Left lobe of liver (tissue), 2 donors: Measurements from ENCODE around the gene CACNB4. TPM values are rescaled to one million over a fixed set of nuclear protein-coding genes. Genes with fewer than 3 reads are reported as not detected.
A peak's percentile ranks its signal among the peaks of the same experiment; 100 is the strongest.

Experiments
- ATAC-seq: fragments of 200-7000 bp; cut with Tn5 transposase; one replicate; pipeline ENCODE4 v1.9.1; 2020; ENCODE audit warnings: mild to moderate bottlenecking, moderate library complexity
- DNase-seq: peaks from one replicate; pipeline ENCODE4 v3.0.0-alpha.2; 2020; ENCODE audit warnings: low spot score
- total RNA-seq: library from RNA; stranded (reverse); gene quantifications from one replicate; pipeline ENCODE4 v1.2.1, GENCODE V29; 2021
- donor health status: DM: no; HTN: no; CAD: no; lungs with moderate emphysema.
- donor health status: DM: no; HTN: yes; CAD: no.

The CACNB4 gene
- total RNA-seq, 1 donor from 2014 or later = 0.20 TPM

DNA sequence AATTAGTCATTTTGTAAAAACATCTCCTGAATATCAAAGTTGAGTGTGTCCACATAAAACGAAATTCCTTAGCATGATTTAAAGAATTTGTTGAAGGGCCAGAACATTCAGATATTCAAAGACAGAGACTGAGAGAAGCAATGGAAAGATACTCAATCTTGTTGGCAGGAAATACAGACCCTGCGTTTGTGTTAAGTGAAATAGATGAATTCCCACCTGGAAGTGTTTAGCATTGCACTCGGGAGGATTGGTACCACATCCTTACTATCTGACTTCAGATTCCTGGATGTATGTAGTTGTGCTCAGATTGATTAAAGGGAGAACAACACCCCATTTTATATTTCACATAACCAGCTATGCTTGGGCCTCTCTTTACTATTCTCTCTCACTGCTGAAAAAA, 260.9 kb downstream of the CACNB4 start:
- no peak for DNase-seq
- ATAC-seq = no peak

DNA sequence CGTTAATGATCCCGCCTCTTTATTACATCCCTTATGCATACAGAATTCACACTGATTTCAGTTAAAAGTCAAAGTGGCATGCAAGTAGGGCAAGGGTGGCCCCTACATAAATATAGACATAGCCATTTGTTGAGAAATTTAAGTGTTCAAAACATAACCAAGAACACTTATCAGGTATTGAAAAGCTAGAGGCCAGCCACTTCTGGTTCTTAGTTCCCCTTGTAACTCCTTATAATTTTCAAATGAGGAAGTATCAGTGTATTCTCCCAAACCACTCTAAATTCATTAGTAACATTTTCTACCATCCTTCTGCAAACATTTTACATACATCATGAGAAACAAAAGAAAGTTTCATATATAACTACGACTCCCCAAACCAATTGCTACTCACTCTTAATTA, 264.9 kb downstream of the CACNB4 start:
- DNase-seq (no peak), ATAC-seq (no peak)

DNA sequence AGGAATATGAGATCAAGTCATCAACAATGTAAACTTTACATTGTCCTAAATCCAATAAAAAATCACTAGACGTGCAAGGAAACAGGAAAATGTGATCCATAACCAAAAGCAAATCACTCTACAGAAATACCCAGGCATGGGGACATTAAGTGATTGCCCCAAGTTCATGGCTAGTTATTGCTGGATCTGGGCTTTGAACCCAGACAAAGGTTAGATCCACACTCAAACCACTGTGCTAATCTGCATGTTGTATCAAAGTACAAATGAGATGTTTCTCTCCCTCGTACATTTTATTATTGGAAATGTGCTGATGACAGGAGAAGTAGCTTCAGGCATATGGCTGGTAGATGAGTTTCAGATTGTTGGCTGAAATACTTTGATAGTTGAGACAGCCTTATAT, 267.9 kb downstream of the CACNB4 start:
- no peak for ATAC-seq
- no peak for DNase-seq

DNA sequence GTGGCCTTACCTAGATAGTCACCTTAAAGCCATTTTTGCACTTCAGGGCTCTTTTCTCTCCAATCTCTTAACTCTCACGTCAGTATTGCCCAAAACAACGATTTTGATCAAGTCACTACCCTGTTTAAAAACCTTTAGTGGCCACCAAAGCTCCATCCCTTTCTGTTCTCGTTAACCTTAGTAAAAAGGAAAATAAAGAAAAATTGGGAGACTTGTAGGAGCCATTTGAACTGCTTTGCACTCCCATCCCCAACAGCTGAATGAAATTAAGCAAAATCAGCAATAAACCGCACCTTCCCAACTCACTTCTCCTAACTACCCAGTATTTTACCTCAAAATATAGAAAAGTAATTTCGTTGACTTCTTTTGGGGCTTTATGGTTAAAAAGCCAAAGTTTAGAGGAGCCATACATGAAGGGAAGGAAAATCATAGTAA, 269.9 kb downstream of the CACNB4 start:
- ATAC-seq = no peak
- DNase-seq = no peak

DNA sequence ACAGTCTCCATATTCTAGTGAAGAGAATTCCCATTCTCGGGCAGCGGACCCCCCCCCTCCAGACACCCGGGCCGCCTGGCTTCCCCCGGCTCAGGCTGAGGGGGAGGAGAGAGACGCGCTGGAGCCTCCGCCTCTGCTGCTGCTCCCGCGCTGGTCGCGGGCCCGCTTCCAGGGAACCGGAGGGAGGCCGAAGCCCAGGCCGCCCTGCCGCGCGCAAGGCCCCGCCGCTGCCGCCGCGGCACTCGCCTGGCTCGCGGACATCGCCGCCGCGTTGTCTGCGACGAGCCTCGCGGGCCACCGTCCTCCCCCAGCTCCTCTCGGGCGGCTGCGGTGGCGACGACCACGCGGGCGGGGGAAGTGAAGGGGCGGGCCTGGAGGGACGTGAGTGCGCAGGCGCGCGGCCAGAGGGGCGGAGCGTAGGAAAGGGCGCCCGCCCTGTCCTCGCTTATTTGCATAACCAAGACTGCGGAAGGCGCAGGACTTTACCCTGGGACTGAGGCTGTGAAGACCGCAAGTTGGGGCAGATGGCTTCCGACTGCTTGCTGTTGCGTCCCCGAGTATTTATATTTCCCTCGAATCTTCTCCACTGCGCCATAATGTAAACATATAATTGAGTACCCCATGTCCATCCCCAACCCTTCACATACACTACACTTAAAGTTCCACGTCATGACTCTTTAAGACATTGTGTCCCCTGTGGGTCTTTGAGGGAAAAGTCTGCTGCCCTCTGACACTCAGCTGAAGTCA, 270.5 kb downstream of the CACNB4 start, which contains the start of gene ARL5A:
ARL5A (minus strand) TSS at position 279 of the 747 bp plus-strand sequence; CDS start at position 34, 245 bp downstream.
- ATAC-seq = peak; percentile 97
- DNase-seq = peak; percentile 96

DNA sequence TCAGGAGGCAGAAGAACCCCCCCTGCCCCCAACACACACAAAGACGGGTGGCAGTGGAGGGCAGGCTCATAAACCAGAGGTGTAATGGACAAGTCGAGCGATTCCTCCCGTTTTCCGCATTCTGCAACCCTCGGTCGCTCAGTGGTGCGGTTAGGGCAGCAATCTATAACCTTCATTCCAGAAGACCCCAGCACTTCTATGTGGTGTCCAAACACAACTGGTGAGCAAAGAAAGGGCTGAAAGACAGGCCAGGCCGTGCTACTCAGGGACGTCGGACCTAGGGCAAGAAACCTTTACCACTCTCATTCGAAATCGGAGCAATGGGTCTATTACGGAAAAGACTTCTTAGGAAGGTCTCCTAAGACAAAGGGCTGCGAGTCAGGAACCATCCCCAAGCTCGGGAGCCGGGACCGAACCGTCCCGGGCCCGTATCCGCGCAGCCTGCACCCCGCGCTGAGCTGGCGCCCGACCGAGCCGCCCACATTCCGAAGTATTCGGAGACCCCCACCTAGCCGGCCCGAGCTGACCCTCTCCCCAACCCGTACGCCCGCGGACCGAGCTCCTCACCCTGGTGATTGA, 271.2 kb downstream of the CACNB4 start:
- peak; percentile 27 for ATAC-seq
- peak; percentile 54 for DNase-seq

DNA sequence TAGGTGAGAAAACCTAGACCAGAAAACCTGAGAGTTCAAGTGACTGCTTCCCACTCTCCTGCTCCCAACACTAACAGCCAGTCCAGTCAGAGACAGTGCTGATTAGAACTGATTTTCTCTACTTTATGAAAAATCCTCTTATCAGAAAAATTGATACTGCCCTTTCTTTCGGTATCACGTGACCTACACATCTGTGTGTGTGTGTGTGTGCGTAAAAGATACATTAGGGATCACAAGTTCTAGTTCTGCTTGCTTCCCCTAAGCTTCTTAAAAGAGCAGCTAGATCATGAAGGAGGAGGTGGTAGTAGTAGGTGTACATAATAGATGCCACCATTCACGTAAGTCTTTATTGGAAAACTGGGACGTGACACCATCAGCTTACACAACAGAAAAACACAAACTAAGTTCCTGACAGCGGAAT, 272.1 kb downstream of the CACNB4 start:
- no peak for DNase-seq
- no peak for ATAC-seq

DNA sequence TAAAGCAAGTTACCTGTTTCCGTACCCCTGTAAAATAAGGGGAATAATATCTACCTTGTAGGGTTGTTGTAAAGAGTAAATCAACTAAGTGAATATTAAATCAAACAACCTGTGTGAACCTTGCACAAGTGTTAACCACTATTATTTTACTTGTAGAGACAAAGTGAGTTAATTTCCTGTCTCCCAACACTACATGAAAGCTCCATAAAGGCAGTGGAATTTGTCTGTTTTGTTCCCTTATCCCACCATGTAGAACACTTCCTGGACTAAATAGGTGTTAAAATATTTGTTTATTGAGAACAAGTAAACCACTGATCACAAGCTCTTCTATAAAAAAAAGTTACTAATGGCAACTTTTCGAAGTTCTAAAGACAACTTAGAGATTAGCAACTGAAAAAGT, 274.0 kb downstream of the CACNB4 start:
- DNase-seq (no peak), ATAC-seq (no peak)

DNA sequence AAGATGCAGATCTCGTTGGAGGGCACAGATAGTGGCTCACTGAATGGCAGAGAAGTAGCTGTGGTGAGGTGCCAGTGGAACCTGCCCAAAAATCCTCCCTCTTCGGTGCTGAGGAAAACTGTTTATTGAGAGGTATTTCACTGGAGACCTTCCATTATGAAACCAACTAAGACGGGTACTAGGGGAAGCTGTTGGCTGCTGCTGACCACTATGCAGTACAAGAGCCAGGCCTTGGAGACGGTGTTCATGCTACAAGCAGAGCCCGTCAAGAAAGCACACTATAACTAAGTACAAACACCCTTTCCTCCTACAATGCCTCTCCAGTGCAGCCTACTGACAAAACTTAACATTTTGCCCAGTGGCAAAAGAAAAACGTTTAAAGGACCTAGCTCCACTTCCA, 275.2 kb downstream of the CACNB4 start:
- ATAC-seq (no peak), DNase-seq (no peak)

DNA sequence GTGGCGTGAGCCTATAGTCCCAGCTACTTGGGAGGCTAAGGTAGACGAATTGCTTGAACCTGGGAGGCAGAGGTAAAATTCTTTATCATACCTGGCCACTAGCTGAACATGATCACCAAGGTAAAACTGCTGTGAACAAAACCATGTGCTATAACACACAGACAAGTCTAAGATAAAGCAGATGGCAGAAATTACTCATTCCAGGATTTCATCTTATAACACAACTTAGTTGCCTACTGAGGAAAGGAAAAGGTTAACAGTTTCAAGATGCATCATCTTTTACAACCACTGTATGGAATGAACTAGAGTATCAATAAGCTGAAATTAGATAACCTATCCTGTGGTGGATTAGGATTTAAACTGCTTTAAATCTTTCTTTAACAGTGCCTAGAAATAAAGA, 278.9 kb downstream of the CACNB4 start:
- ATAC-seq (no peak), DNase-seq (no peak)

DNA sequence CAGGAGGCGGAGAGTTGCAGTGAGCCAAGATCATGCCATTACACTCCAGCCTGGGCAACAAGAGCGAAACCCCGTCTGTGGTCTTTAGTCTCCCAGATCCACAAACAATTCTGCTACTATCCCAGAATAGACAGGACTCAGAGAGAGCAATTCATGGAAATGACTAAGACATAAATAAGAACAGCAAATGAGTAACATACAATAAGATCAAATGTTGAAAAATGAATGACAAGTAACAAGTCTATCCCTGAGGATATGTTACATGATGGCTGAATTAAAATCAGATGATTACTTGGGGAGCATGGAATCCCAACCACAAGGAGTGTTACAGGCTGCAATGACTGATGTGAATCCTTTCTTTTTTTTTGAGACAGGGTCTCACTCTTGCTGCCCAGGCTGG, 280.9 kb downstream of the CACNB4 start:
- no peak for ATAC-seq
- DNase-seq = no peak

DNA sequence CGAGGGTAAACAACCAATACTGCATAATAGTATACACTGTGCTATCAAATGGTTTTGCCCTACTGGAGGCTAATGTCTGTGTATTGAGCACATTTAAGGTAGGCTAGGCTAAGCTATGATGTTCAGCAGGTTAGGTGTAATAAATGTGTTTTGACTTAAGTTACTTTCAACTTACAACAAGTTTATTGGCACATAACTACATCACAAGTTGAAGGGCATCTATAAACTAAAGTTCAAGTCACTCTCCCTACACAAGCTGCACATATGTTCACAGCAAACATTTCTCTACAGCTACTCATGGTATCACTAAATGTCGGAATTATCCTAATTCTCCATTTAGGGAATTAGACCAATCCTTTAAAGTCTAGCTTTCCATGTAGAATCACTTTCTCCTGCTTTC, 282.0 kb downstream of the CACNB4 start:
- DNase-seq = no peak
- no peak for ATAC-seq

DNA sequence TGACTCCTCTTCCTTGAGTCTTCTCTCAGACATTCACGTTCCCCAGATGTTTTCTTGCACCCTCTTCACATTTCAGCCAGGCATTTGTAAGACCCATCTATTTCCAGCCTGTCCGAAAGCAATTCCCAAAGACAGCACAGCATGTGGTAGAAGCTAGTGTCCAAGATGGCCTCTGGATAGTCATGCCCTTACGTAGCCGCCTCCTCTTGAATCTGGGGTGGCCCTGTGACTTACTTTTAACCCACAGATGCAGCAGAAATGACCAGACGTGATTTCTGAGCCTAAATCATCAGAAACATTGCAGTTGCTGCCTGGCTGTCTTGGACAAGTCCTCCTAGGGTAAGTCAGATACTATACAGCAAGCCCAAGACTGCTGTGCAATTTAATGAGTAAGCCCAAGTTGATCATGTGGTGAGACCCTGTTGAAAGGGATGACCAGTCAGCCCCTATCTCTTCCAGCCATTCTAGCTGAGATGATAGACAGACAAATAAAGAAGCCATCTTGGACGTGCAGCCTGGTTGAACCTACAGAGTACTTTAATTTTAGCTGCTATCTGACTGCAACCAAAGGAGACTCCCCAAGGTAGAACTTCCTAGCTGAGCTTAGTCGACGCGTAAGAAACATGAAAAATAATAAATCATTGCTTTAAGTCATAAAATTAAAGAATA, 282.9 kb downstream of the CACNB4 start:
- ATAC-seq (no peak), DNase-seq (no peak)

DNA sequence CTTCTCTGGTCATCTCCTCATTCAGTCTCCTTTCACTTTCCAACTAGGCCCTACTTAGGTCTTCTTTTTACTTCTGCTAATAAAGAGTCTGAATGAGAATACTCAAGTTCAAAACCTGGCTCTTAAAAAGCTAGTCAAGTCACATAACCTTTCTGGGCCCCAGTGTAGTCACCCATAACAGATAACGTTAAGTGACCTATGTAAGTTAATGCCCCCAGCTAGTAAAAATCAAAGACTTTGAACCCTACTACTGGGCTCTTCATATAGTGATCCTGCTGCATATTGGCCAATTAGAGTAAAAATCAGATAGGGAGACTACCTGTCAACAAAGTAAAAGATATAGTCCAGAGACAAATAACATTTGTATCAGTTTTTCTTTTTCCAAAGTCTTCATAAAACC, 288.4 kb downstream of the CACNB4 start:
- no peak for DNase-seq
- no peak for ATAC-seq

DNA sequence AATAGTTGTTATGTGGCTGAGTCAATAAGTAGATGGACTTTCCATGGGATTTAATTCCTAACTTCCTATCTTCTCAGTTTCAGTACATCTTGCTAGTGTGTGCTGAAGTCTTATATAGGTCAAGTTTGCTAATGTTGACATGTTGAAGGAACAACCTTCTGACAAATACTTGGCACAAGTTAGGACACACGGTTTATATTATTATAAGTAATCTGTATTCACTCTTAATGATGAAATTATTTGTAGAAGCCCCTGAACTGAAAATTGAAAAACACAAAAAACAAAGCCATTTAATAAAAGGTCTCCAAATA, 289.8 kb downstream of the CACNB4 start:
- DNase-seq (no peak), ATAC-seq (no peak)

DNA sequence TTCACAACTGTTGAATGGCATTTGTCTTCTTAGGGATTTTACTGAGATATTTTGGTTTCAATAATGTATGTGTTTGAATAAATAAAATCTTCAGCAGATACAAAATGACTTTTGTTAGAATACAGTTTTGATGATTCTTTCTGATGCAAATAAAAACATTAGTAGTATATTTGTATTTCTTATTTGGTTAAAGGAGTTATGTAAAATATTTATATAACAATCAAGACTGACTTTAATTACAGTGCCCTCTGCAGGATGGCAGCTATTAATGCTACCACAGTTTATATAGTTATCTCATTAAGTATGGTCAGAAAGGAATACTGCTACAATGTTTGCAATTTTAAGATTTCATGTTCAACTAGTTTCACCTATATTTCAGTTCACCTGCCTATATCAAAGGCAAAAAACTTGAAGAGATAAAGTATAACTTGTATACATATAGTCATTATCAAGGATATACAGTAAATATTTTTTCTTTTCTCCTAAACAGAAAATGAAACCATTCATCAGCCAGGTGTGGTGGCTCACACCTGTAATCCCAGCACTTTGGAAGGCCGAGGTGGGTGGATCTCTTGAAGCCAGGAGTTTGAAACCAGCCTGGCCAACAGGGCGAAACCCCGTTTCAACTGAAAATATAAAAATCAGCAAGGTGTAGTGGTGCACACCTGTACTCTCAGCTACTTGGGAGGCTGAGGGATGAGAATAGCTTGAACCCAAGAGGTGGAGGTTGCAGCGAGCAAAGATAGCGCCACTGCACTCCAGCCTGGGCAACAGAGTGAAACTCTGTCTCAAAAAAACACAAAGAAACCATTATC, 290.4 kb downstream of the CACNB4 start:
- DNase-seq = no peak
- ATAC-seq = peak; percentile 84

DNA sequence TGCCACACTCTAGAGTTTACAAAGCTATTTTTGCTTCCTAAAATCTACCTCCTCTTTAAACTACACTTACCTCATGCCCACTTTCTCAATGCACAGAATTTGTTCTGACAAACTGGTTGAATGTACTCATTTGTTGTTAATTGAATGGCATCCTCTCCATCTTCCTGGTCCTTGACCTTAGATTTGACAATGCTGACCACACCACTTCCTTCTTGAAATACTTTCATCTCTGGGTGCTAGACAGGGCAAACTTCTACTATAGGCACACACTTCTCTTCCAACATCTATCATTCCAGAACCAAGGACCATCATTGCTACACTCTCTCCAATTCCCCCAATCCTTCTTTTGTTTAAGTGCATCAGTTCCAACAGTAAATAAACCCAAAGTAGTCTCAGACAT, 292.9 kb downstream of the CACNB4 start:
- no peak for ATAC-seq

DNA sequence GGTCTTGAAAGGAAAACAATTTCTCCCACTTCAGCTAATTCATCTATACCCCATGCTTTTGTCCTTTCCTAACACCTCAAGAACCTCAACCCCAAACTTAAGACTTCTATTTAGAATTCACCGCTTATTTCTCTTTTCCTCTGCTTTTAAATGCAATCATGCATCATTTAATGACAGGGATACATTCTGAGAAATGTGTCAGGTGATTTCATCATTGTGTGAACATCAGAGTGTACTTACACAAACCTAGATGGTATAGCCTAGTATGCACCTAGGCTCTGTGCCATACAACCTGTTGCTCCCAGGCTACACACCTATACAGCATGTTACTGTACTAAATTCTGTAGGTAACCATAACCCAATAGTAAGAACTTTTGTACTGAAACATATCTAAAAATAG, 293.5 kb downstream of the CACNB4 start:
- ATAC-seq (no peak), DNase-seq (no peak)

More for the DNA sequence above, 292.9 kb downstream of the CACNB4 start:
- DNase-seq = no peak

DNA sequence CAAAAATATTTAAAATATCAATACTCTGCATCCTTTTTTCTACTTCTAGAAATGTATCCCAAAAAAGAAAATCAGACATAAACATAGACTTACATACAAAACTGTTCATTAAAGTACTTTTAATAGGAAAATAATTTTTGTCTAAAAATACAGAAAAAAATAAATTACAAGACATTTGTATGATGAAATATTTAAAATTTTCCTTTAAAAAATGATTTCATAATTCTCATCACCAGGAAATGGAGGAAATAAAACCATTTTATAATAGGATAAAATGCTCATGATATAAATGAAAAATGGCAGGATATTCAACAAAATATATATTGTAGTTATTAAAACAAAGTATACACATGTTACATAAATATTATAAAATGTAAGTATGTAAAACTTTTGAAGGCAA, 295.0 kb downstream of the CACNB4 start:
- no peak for ATAC-seq
- no peak for DNase-seq

DNA sequence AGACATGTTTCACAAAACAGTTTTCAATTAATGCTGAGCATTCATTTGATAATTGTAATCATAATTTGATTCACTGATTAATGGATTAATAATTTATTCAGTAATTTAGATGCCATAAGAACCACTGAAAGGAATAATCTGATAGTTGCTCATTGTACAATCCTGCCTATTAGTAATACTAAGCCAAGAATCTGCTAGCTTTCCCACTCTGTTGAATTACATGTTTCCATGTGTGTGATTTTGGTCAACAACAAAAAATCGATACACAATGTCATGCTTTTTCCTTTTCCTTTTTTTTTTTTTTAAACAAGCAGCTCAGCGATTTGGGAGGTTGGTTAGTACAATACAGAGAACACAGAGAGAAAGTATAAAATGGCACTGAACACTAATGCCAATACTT, 296.5 kb downstream of the CACNB4 start:
- no peak for DNase-seq
- no peak for ATAC-seq

DNA sequence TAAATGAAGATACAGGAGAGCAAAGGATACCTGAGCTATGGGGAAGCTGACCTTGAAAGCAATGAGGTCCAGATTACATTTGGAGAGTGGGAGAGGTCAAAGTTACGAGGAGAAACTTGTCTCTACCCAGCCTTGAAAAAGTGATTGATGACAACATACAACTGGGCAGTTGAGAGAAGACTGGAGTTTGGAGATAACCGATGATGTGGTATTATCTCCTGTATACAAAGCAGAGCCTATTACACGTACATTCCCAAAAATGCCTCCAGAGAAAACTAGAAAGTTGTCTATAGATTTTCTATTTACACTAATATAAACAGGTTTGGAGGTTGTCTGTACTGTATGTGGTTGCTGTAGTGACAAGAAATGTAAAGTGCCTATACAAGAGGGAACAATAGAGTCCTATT, 299.0 kb downstream of the CACNB4 start:
- ATAC-seq (no peak), DNase-seq (no peak)
